Measurements from ENCODE around the gene EPHA3.

The EPHA3 gene

GRCh38 chr3:89363171-89363570, 255.8 kb downstream of the EPHA3 start:
- DNase-seq (ENCODE audit: low read depth) = no peak

DNA sequence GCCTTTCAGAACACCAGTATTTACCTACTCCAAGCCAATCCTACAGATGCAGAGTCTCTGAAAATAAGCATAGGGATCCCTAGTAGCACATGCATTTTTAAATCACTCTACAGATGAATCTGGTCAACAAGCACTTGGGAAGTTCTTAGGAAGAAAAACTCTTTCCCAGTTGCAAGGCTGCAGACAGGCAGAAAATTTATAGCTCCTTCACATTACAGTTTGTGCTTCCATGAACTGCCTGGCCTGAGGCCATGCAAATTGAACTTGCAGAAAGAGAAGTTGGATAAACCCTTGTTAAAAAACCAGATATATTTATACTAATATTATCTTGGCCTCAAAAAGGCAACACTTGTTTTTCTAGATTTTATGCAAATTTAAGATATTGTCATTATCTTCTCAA, 256.9 kb downstream of the EPHA3 start:
- DNase-seq (ENCODE audit: low read depth) = no peak

DNA sequence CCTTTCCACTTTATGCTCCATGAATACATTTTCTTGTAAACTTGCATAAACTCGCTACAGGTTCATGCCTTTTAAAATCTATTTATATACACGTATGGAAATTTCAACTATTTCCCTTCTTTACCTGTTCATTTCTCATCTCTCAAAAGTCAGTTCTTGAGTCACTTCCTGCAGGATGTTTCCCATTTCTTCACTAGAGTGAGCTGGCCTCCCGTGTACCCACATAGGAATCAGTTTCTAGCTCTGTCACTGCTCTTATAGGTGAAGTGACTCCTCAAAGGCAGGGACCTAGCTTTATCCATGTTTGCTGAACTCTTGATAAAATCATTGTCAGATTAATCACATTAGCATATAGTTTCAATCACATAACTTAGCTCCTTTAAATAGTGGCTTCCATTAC, 259.7 kb downstream of the EPHA3 start:
- no peak for DNase-seq (ENCODE audit: low read depth)

DNA sequence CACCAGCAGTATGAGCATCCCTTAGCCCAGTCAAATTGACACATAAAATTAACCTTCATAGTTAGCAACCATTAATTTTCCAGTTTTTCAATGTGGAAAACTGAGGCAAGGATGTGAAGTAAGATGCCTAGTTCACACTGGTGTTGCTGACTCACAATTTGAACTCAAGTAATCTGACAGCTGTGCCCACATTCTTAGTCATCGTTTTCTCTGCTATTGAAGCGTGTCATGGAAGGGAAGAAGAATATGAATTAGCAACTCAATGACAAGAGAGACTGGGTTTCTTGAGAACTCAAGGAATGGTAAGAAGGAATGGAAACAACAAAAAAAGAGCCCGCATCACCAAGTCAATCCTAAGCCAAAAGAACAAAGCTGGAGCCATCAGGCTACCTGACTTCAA, 261.4 kb downstream of the EPHA3 start:
- no peak for DNase-seq (ENCODE audit: low read depth)

DNA sequence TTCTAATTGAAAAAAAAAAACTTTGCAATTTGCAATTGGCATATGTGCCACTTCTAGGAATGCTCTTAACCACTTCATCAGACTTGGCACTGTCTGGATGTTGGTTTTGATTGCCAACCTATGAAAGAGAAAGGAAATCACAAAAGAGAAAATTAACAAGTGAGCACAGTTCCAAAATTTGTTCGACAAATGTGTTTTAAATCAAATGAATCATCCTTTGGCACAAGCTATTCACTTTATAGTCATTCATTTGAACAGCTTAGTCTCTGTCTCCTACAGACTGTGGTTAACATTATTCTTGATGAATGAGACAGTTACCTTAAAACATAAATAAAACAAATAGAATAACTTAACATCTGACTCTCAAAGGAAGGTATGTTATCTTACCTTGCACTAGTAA, 265.0 kb downstream of the EPHA3 start:
- DNase-seq (ENCODE audit: low read depth) = no peak

DNA sequence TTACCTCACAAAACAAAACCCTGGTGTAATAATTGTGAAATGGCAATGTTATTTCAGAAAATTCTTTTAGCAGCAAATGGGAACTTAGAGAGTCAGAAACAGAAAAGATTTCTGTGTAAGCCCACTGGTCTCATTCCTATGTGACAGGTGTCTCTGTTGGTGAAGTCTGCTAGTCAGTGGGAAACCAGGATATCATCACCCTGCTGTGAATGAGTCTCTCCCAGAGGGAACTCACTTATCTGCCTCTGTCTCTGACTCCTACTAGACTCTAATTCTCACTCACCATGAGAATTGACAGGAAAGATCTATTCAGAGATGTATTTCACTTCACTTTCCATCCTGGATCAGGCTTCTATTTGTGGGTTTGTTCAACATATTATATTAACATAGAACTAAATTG, 266.0 kb downstream of the EPHA3 start:
- no peak for DNase-seq (ENCODE audit: low read depth)

- DNase-seq (ENCODE audit: low read depth) = no peak
These were observed 268.0 kb downstream of the EPHA3 start for GRCh38 chr3:89375451-89375850.

DNA sequence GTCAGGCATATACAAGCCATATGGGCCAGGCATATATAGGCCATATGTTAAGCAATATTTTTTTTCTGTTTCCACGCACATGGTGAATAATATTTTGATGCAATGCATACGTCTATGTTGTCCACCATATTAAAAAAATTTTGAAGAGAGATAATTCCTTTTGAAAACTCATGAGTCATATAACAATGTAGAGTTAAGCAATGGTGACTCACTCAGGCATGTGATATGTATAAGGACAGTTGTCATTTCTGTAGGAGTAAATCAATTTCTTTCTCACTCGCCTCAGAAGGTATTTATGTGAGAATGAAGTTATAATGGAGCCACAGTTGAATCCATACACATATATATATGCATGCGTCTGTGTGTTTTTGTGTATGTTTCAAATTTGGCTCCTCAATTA, 272.6 kb downstream of the EPHA3 start:
- no peak for DNase-seq (ENCODE audit: low read depth)

- DNase-seq (ENCODE audit: low read depth) = no peak
These were observed 285.6 kb downstream of the EPHA3 start for GRCh38 chr3:89392991-89393390.

DNA sequence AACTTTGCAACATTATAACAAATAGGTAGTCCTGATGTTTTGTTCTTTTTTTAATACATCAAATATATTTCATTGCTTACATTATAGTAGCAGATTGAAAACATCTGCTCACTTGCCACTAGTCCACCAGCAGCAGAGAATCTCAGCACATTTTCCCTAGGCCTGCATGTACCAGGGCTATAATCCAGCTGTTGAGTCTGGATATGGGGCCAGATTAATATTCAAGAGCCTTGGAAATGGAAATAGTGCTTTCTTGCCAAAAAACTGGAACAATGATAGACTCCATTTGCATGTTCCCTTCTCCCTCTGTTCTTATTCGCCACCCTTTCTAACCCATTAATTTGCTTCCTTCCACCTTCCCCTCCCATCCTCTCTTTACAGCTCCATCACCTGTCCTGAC, 288.0 kb downstream of the EPHA3 start:
- DNase-seq (ENCODE audit: low read depth) = no peak

- DNase-seq (ENCODE audit: low read depth) = no peak
These were observed 288.6 kb downstream of the EPHA3 start for GRCh38 chr3:89395996-89396395.

- DNase-seq (ENCODE audit: low read depth) = no peak
These were observed 294.6 kb downstream of the EPHA3 start for GRCh38 chr3:89402051-89402450.

DNA sequence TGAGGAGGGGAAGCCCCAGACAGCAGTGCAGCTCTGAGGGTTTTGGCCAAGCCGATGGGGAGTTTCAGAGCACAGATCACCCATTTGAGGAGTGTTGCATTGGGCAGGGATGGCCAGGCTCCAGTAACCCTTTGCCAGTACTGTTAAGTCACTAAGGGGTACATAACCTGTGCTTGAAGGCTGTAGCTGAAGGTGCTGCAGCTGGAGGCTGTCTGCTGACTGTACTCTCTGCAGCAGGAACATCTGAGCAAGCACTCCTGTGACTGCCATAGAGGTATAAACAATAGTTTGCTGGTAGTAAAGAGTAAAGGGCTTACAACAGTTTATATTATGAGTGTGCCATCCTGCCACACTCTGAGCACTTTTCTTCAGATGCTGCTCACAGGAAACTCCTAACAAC, 297.8 kb downstream of the EPHA3 start:
- no peak for DNase-seq (ENCODE audit: low read depth)

DNA sequence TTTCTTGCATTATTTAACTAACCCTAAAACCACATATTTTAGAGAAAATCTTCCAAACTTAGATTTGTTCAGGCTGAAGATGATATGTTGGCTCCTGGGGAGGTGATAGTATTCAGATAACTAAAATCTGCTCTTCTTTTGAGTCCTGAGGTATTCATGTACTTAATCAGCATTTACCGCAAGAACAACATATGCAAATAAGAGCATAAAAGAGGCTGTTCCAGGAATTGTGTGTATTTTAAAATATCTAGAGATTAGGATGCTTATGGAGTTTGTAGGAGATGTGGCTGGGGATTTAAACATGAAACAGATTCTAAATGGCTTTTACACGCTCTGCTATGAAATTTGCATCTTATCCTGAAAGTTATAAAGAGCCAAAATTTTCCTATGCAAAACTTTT, 298.2 kb downstream of the EPHA3 start:
- no peak for DNase-seq (ENCODE audit: low read depth)

- DNase-seq (ENCODE audit: low read depth) = no peak
These were observed 303.8 kb downstream of the EPHA3 start for GRCh38 chr3:89411201-89411600.

DNA sequence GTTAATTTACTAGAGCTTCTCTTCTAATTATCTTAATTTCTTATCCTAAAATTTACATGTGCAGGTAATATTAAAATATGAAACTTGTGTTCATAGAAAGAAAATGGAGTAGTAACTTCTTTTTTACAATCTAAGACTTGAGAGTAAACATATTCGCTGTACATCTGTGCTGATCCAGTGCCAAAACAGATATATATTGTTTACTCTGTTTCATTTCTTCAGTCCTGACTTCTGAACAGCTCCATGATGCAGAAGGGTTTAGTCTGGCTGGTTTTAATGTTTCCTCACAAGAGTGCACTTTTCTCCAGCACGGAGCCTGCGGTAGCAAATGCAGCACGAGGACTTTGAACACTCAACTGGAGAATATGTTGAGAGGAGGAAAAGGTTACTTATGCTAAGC, 306.8 kb downstream of the EPHA3 start:
- DNase-seq (ENCODE audit: low read depth) = no peak

DNA sequence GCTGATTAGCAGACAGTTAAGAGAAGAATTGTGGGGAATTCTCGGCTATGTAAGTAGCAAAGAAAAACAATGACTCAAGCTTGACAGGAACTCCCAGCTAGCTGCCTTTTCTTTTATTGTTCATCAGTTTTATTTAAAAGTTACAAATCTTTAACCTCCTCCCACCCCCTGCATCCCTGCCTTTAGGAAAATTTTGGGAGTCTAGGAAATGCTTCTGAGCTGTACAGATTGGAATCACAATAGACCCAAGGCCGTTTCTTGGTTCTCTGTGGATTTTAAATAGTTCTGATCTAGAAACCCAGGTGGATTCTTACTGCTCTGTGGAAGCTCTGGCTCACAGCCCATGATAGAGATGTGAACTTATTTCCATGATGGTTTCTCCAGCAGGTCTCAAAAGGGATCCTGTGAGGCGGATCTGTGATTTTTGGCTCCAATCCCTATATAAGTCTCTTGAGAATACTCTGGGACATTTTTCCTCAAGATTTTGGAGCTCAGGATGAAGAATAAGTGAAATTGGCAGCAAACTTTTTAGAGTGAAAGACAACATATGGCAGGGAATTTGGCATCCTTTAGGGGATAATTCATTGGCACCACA, 312.3 kb downstream of the EPHA3 start:
- no peak for DNase-seq (ENCODE audit: low read depth)

DNA sequence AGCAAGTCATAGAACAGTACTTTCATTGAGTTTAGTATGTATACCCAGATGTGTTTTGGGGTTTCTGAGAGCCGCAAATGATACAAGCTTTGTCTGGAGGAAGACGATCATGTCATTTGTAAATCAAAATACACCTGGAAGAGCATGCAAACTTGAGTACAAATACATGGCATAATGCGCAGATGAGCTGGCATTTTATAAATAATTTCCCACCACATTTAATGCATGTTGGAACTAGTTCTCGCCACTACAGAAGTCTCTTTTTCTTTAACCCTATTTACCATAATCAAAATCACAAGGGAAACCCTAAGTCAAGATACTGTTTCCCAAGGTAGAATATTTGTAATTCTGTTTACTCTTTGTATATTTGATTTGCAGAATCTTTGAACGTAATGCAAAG, 318.6 kb downstream of the EPHA3 start:
- DNase-seq (ENCODE audit: low read depth) = no peak

DNA sequence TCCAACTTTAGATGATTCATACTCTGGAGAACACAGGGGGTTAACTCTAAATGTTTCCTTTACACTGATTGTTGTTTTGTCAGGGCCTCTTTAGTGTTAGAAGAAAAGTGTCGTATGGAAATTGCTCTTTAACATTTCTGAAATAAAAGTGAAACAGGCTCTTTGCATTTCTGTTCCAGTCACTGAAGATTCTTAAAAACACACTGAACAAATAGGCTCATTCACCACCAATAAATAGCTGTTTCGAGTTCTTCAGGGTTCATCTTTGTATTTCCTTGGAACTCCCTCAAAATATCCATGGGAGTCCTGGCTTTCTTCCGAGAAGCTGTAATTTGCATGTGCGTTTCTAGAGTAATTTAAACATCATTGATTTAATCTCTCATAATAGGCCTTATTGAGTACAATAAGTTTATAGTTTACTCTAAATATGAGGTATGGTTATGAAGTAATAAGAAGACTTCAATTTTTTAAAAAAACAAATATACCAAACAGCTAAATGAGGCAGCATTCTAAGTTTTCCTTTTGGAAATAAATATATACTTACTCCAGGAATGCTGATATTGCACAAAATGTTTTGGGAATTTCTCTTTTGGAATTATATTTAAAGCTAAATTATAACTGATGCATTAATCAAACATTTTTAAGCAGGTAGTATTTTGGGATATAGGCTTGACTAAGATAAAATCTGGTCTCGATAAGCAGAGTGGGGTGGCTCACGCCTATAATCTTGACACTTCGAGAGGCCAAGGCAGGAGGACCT, 327.4 kb downstream of the EPHA3 start:
- DNase-seq (ENCODE audit: low read depth) = no peak

GRCh38 chr3:89436846-89437245, 329.4 kb downstream of the EPHA3 start:
- DNase-seq (ENCODE audit: low read depth) = no peak

GRCh38 chr3:89440386-89440785, 333.0 kb downstream of the EPHA3 start:
- no peak for DNase-seq (ENCODE audit: low read depth)

DNA sequence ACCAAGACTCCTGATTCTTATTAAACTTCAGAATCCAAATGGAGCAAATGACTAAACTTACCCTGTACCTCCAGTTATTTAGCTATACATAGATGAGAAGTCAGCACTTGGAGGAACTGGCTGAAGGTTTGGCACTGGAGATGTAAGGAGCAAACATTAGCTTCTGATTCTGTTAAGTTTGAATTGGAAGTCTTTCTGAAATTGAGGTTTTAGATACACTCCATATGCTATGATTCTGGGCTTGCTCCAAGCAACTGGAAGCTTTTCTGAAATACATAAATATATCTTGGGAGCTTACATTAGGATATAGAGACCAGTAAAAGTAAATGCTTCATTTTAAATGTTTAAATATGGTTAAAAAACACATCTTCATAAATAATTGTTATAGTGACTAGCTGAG, 333.7 kb downstream of the EPHA3 start:
- no peak for DNase-seq (ENCODE audit: low read depth)

- no peak for DNase-seq (ENCODE audit: low read depth)
These were observed 339.2 kb downstream of the EPHA3 start for GRCh38 chr3:89446593-89446992.

GRCh38 chr3:89447243-89447642, 339.8 kb downstream of the EPHA3 start:
- no peak for DNase-seq (ENCODE audit: low read depth)
